Left lung (tissue), 10 donors: ENCODE data around the gene CCDC77. TPM values are rescaled to one million over a fixed set of nuclear protein-coding genes. Genes with fewer than 3 reads are reported as not detected.

Experiments
- ATAC-seq: fragments of 200-7000 bp; cut with Tn5 transposase; one replicate; pipeline ENCODE4 v1.9.1; 2020; ENCODE audit warnings: moderate library complexity
- DNase-seq, 4 donors: peaks; one replicate each; pipeline ENCODE4 v3.0.0-alpha.2; 2013 to 2020
- H3K27ac ChIP-seq, 2 donors: fragments of 200-600 bp; sonication (generic) in 1 of 2; one replicate each; pipeline versions ENCODE4 v1.5.0 to v1.8.0; 2020 to 2021
- H3K27me3 ChIP-seq, 2 donors: fragments of 200-600 bp; sonication (generic) in 1 of 2; one replicate each; pipeline versions ENCODE4 v1.5.0 to v1.8.0; 2020 to 2021
- H3K36me3 ChIP-seq, 2 donors: fragments of 200-600 bp; sonication (generic) in 1 of 2; one replicate each; pipeline versions ENCODE4 v1.5.0 to v1.8.0; 2020 to 2021
- H3K4me1 ChIP-seq, 2 donors: fragments of 200-600 bp; one replicate each; pipeline ENCODE4 v1.8.0; 2021
- H3K4me3 ChIP-seq, 2 donors: fragments of 200-600 bp; sonication (generic) in 1 of 2; one replicate each; pipeline versions ENCODE4 v1.5.0 to v1.8.0; 2020 to 2021; ENCODE audit warnings: mild to moderate bottlenecking in 1 of 2
- H3K9me3 ChIP-seq, 2 donors: fragments of 200-600 bp; sonication (generic) in 1 of 2; one replicate each; pipeline versions ENCODE4 v1.5.0 to v1.8.0; 2020 to 2021
- CTCF ChIP-seq, 2 donors: fragments of 200-600 bp; sonication (generic) in 1 of 2; IDR thresholded peaks; one replicate each; pipeline versions ENCODE4 v1.5.0 to v1.8.0; 2021; ENCODE audit warnings: antibody characterized with exemption in 2 of 2
- intact Hi-C, 2 donors: fragments of 100-400 bp; cut with DNase I; formaldehyde crosslinking; loops; one replicate each; pipeline versions ENCODE4 v1.11.2 to v1.14.2; 2022
- polyA plus RNA-seq, 6 donors: library from polyadenylated mRNA; unstranded; fragments of 120-200 nt; gene quantifications; one replicate each; pipeline ENCODE4 v1.2.1, GENCODE V29; 2013; ENCODE audit not compliant: insufficient read length in 6 of 6
- total RNA-seq, 2 donors: library from RNA; stranded (reverse); fragmentation: NEBNext Ultra II Directional; extraction: Animal tissue kit (Norgen Biotek cat#: 25700); gene quantifications; one replicate each; pipeline ENCODE4 v1.2.1, GENCODE V29; 2021
- donor health status: DM: no; HTN: yes; CAD: no.
- donor health status: DM: no; HTN: no; CAD: no.

The CCDC77 gene
- total and polyA plus RNA-seq, 8 donors = 7.4 to 43.7 (median 28.0) TPM

- Histone ChIP-seq H3K27ac (peak within 1 kb of the TSS; percentile 90 to 96), H3K9me3 (no peaks in the 10 kb centered on the region), H3K4me3 (peak within 1 kb of the TSS; percentile 70 to 93), H3K27me3 (no peaks in the 10 kb centered on the region), H3K36me3 (peaks cover 0 to 5% of the 10 kb centered on the region in 2 donors), H3K4me1 (peaks cover 25 to 35% of the 10 kb centered on the region in 2 donors)
- intact Hi-C loops = no loop called here
- peak; percentile 98 for ATAC-seq
- DNase-seq = peak; percentile 91 to 99 (median 94)
- no peak for TF ChIP-seq CTCF (IDR thresholded peaks at IDR 0.05)
Measured at GRCh38 chr12:389142-390096, 12.0 kb upstream of the CCDC77 start, which contains the start of gene KDM5A. TSS of gene KDM5A (minus strand) at chr12:389320. CDS start at chr12:389091, 229 bp downstream.

- Histone ChIP-seq H3K27ac (no peak overlapping the region), H3K4me3 (peak overlapping the region; percentile 57 to 65), H3K27me3 (no peaks in the 10 kb centered on the region), H3K9me3 (no peaks in the 10 kb centered on the region), H3K4me1 (peaks cover 5 to 16% of the 10 kb centered on the region in 2 donors), H3K36me3 (no peaks in the 10 kb centered on the region)
- no peak for TF ChIP-seq CTCF (IDR thresholded peaks at IDR 0.05)
- intact Hi-C loops = no loop called here
- DNase-seq (no peak), ATAC-seq (no peak)
Measured at GRCh38 chr12:400828-401227, 616 bp upstream of the CCDC77 start.

GRCh38 chr12:402029-402389 lies 565 bp downstream of the CCDC77 start:
- H3K4me3 ChIP-seq = peak overlapping the region; percentile 57 to 65
- intact Hi-C loops = no loop called here
- ATAC-seq (no peak), DNase-seq (no peak)
- H3K27ac ChIP-seq = peak overlapping the region in 1 of 2 donors; percentile 77
- H3K27me3 ChIP-seq = no peaks in the 10 kb centered on the region
- TF ChIP-seq CTCF (IDR thresholded peaks at IDR 0.05) = no peak
- no peaks in the 10 kb centered on the region for H3K9me3 ChIP-seq
- no peaks in the 10 kb centered on the region for H3K36me3 ChIP-seq
- peaks cover 5 to 16% of the 10 kb centered on the region in 2 donors for H3K4me1 ChIP-seq

GRCh38 chr12:414859-415258 lies 13.4 kb downstream of the CCDC77 start:
- no peak for TF ChIP-seq CTCF (IDR thresholded peaks at IDR 0.05)
- Histone ChIP-seq H3K4me1 (no peaks in the 10 kb centered on the region), H3K27ac (no peak overlapping the region), H3K36me3 (peaks cover 0 to 66% of the 10 kb centered on the region in 2 donors), H3K27me3 (no peaks in the 10 kb centered on the region), H3K4me3 (no peak overlapping the region), H3K9me3 (no peaks in the 10 kb centered on the region)
- DNase-seq = no peak
- ATAC-seq = no peak
- intact Hi-C loops = no loop called here

- no peak for ATAC-seq
- H3K4me3 ChIP-seq = no peak overlapping the region
- no peaks in the 10 kb centered on the region for H3K27me3 ChIP-seq
- peaks cover 0 to 45% of the 10 kb centered on the region in 2 donors for H3K36me3 ChIP-seq
- no peaks in the 10 kb centered on the region for H3K9me3 ChIP-seq
- intact Hi-C loops = no loop called here
- no peak for TF ChIP-seq CTCF (IDR thresholded peaks at IDR 0.05)
- no peak overlapping the region for H3K27ac ChIP-seq
- no peaks in the 10 kb centered on the region for H3K4me1 ChIP-seq
- no peak for DNase-seq
Measured at GRCh38 chr12:418432-418831, 17.0 kb downstream of the CCDC77 start.
